GM10266 (cell line): ENCODE measurements around the gene RBM42.
A peak's percentile ranks its signal among the peaks of the same experiment; 100 is the strongest.
"Not testable (repeated sequence)": the region's sequence is repeated elsewhere in the genome, so short reads cannot be mapped to it uniquely, and the experiment has no call there.

Source experiments
- DNase-seq: peaks from one replicate; pipeline ENCODE4 v3.0.0; 2012; ENCODE audit errors: extremely low spot score
- CTCF ChIP-seq: IDR thresholded peaks from 2 replicates; pipeline ENCODE4 v1.5.1; 2012; ENCODE audit warnings: mild to moderate bottlenecking, low read depth; ENCODE audit not compliant: control insufficient read depth, insufficient read depth; ENCODE audit errors: missing control alignments

Gene RBM42

GRCh38 chr19:35628565-35629331 is at the start of gene RBM42:
Gene RBM42, plus strand, starts transcription at chr19:35629036. Its CDS starts 118 bp downstream, at chr19:35629154.
- peak; percentile 98 for DNase-seq
- no peak for TF ChIP-seq CTCF

GRCh38 chr19:35582760-35583159 is 46.1 kb upstream of the RBM42 start:
- TF ChIP-seq CTCF, result no peak

GRCh38 chr19:35585848-35586247 is 43.0 kb upstream of the RBM42 start, which contains the start of gene PMIS2:
Gene PMIS2, plus strand, starts transcription at chr19:35586173. Its CDS starts 87 bp downstream, at chr19:35586260.
- DNase-seq, result no peak
- no peak for TF ChIP-seq CTCF

More at GRCh38 chr19:35582760-35583159, 46.1 kb upstream of the RBM42 start:
- no peak for DNase-seq

- DNase-seq, result no peak
- TF ChIP-seq CTCF, result no peak
These were observed 41.5 kb upstream of the RBM42 start for GRCh38 chr19:35587321-35587720.

- TF ChIP-seq CTCF, result no peak
- no peak for DNase-seq
These were observed 38.0 kb upstream of the RBM42 start for GRCh38 chr19:35590875-35591274.

- peak; percentile 53 for TF ChIP-seq CTCF
- DNase-seq, result peak; percentile 61
These were observed 36.6 kb upstream of the RBM42 start for GRCh38 chr19:35592226-35592625.

GRCh38 chr19:35595026-35595425 is 33.8 kb upstream of the RBM42 start:
- not testable (repeated sequence) for DNase-seq
